PFSK-1 (cell line): ENCODE data around the gene POU6F2.

ENCODE experiments used
- POLR2AphosphoS5 ChIP-seq: IDR thresholded peaks from 2 replicates; pipeline ENCODE4 v1.6.1; 2012; ENCODE audit warnings: low read depth, mild to moderate bottlenecking, control low read depth, low read length, moderate library complexity
- TF ChIP-seq, protein P1 (sequence below), 2 experiments: IDR thresholded peaks; 2 replicates each; pipeline versions ENCODE4 v1.6.1 to v1.8.0; 2011 to 2012; ENCODE audit warnings: low read depth in 2 of 2, low read length in 2 of 2, control low read depth in 1 of 2, inconsistent platforms in 1 of 2, mild to moderate bottlenecking in 1 of 2, moderate library complexity in 1 of 2; ENCODE audit not compliant: insufficient read depth in 1 of 2

DNA sequence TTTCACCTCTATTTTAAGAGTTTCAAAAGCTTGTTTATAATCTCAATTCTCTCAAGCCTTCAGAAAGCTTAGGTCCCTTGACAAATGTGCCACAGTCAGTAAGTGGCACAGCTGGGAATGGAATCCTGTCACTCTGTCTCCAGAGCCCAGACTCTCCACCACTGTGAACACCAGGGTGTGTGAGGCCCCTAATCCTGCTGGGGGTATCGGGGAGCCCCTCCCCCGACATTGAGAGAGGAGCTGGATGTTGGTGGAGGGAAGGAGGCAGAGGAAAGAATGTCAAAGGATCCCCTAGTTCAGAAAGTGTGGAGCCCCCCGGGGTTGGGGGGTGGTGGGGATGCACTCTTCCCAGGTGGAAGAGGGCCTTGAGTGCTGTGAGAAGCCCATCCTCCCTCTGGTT, 454.7 kb downstream of the POU6F2 start:
- TF ChIP-seq, protein P1, sequence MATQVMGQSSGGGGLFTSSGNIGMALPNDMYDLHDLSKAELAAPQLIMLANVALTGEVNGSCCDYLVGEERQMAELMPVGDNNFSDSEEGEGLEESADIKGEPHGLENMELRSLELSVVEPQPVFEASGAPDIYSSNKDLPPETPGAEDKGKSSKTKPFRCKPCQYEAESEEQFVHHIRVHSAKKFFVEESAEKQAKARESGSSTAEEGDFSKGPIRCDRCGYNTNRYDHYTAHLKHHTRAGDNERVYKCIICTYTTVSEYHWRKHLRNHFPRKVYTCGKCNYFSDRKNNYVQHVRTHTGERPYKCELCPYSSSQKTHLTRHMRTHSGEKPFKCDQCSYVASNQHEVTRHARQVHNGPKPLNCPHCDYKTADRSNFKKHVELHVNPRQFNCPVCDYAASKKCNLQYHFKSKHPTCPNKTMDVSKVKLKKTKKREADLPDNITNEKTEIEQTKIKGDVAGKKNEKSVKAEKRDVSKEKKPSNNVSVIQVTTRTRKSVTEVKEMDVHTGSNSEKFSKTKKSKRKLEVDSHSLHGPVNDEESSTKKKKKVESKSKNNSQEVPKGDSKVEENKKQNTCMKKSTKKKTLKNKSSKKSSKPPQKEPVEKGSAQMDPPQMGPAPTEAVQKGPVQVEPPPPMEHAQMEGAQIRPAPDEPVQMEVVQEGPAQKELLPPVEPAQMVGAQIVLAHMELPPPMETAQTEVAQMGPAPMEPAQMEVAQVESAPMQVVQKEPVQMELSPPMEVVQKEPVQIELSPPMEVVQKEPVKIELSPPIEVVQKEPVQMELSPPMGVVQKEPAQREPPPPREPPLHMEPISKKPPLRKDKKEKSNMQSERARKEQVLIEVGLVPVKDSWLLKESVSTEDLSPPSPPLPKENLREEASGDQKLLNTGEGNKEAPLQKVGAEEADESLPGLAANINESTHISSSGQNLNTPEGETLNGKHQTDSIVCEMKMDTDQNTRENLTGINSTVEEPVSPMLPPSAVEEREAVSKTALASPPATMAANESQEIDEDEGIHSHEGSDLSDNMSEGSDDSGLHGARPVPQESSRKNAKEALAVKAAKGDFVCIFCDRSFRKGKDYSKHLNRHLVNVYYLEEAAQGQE (IDR thresholded peaks at IDR 0.05; ENCODE audit: insufficient read depth in 1 of 2, low read depth in 2 of 2, low read length in 2 of 2), result no peak
- TF ChIP-seq POLR2AphosphoS5, result no peak
